ENCODE results near the gene MBTPS1.

The MBTPS1 gene

DNA sequence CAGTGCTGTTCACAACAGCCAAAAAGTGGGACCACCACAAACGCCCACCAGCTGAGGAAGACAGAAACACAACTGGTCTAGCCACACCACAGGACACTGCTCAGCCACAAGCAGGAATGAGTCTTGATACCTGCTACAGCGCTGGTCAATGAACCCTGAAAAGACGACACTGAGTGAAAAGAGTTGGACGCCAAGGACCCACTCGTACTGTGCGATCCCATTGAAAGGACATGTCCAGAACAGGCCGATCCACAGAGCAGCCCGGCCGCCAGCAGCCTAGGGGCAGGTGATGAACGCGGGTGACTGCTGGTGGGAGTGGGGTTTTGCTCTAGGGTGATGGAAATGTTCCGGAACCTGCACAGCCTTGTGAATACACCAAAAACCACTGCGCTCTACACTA lies 63.5 kb downstream of the MBTPS1 start:
- no peak for DNase-seq (ENCODE audit: low spot score)

DNA sequence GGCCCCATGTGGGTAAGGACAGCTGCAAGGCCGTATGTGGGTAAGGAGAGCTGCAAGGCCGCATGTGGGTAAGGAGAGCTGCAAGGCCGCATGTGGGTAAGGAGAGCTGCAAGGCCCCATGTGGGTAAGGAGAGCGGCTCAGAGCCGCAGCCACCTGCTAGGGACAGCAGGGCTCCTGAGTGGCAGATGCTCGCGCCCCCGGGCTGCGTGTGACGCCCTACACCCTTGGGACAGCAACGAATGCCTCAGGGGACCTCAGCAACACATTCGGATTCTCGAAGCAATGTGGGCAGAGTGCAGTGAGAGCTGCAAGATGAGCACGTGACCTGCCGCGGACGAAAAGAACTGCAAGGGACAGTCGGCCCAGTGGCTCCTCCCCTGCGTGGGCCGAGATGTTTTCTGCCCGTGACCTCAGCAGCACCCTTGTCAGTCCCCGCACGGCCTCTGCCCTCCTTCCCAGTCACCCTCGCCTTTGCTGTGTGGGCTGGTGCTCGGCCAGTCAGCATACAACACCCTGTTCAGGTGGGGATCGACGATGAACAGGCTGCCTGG lies 64.6 kb downstream of the MBTPS1 start:
- DNase-seq (ENCODE audit: low spot score), result no peak

DNA sequence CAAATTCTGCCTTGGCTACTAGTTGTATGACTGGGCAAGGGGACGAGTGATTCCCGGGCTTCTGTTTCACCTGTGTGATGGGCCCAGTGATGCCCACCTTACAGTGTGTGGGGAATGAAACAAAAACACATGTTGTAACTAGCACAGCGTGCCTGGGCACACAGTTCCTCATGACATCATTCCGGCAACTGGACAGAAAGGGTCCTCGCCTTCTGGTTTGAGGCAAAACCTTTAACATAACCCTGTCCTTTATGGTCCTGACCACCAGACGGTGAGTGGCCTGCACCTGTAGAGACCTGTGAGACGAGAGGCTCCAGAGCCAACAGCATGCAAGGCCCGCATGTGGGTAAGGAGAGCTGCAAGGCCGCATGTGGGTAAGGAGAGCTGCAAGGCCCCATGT lies 66.4 kb downstream of the MBTPS1 start:
- no peak for DNase-seq (ENCODE audit: low spot score)

DNA sequence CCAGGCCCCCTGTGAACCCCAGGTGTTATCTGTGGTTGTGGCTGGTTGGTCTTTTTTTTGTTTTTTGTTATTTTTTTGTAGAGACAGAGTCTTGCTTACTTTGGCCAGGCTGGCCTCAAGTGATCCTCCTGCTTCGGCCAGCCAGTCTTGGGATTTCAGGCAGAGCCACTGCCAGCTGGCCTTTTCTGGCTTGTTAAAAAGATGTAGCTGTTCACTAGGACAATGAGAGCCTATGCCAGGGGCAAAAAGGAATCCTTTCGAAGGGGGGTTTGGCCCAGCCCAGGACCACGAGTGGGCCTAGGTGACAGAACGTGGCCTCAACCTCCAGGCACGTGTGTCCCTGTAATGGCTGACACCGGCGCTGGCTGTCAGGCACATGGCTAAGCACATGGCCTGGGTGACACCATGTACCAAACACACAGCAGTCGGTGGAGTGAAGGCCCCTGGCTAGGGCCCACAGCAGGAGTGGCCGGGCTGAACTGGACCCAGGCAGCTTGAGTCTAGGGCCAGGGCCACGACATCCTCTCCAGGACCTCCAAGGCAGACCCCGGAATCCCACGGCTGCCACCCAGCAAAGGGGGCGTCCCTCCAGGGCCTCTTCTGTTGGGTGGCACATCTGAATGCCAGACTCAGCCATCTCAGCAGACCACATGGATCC lies 67.2 kb downstream of the MBTPS1 start:
- DNase-seq (ENCODE audit: low spot score), result no peak

DNA sequence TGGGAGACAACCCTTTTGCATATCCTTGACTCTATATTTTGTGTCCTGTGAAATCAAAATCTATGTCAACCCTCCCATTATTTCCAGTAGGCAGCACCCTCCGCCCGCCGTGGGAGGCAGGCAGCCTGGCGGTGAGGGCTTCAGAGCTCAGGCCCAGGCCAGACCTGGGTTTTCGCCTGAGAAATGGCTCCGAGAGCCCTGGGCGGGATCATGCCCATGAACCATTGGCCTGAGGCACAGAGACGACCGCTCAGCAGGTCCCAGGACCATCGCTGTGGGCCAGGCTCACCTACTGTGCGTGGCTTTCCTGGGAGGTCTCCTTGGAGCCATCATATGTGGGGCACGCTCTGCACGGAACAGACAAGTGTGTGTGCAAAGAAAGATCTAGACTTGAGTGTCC lies 67.9 kb downstream of the MBTPS1 start:
- no peak for DNase-seq (ENCODE audit: low spot score)

DNA sequence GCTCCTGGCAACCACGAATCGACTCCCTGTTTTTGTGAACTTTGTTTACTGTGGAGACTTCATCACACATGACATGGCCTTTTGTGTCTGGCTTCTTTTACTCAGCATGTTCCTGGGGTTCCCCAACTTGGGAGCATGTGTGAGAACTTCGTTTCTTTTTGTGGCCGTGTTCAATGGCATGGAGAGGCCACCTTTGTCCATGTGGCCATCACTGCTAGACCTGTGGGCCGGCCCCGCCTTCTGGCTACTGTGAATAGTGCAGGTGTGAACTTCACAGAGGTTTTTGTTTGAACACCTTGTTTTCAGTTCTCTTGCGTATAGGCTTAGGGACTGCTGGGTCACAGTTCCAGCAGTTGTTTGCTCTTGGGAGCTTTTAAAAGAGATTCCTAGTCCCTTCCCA lies 68.5 kb downstream of the MBTPS1 start:
- peak; percentile 24 for DNase-seq (ENCODE audit: low spot score)

DNA sequence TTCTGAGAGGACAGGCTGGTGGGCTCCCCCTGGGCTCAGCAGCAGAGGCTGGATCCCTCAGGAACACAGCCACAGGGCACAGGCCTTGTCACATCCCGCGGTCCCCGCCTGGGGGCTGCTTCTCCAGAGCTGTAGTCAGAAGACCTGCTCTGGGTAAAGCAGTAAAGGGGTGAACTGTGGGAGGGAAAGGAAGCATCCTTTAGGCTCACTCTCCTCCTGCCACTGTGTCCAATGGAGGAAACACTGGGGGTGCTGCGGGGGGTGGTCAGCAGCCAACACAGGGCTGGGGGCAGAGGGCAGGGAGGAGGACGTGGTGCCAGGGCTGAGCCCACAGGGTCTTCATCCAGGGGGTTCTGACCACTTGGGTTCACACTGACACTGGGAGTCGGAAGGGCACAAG lies 69.1 kb downstream of the MBTPS1 start:
- DNase-seq (ENCODE audit: low spot score), result no peak

DNA sequence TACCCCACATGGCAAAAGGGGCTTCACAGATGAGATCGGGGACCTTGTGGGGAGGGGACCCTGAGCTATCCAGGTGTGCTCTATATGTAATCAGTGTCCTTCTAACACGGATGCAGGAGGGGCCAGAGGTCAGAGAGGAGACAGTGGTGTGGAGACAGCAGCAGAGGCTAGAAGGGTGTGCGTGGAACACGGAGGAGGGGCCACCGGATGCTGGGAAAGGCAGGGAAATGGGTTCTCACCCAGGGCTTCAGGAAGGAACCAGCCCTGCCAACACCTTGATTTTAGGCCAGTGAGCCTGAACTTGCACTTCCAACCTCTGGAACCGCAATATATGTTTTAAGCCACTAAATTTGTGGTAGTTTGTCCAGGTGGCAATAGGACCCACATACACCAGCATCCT lies 69.5 kb downstream of the MBTPS1 start:
- no peak for DNase-seq (ENCODE audit: low spot score)

DNA sequence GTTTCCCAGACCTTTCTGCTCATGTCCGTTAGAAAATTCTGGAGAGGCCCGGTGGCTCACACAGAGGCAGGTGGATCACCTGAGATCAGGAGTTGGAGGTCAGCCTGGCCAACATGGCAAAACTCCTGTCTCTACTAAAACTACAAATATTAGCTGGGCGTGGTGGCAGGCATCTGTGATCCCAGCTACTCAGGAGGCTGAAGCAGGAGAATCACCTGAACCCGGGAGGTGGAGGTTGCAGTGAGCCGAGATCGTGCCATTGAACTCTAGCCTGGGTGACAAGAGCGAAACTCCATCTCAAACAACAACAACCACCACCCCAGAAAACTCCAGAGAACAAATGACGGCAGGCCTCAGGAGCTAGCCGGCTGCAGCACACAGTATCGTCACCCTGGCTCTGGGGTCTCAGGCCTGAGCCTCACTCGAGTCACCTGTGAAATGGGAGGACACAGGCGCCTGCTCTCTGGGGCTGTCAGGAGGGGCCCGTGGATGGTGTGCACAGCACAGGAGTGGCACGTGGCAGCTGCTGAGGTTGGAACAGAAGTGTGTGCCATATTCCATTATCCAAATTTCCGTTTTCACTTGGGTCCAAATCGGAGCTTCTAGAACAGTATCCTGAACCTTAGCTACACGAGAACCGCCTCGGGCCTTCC lies 70.8 kb downstream of the MBTPS1 start:
- DNase-seq (ENCODE audit: low spot score), result no peak

DNA sequence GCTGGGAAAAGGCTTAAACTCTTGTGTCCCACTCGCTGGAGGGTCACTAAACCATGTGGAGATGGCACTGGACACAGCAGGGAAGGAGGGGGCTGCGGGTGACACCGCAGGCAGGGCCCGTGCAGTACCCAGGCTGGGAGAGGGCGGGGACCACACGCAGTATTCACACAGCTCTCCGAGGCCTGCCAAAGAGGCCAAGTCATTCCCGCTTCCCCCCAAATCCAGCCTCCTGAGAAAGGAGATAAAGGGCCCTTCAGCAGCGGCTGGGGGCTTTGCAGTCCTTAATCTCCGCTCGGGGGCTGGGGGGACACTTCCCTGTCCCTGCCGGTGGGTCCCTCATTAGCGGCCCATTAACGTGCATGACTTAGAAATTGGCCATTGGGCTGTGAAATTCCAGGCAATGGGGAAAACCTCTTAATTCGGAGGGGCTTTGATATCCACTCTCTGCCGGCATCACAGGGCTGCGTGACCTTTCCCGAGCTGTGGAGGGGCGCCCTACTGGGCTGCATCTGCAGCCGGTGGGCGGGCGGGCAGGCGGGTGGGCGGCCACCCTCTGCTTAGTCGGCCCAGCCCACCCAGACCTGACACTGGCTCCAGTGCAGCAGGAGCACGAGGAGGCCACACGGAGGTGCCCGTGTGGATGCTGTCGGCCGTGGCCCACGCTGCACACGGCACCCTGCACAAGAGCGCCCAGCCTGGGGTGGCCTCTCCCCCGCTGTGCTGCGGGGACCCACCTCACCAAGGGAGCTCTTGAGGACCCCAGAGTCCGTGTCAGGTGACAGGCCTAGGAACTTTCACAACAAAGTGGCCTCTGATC lies 71.5 kb downstream of the MBTPS1 start:
- no peak for DNase-seq (ENCODE audit: low spot score)

DNA sequence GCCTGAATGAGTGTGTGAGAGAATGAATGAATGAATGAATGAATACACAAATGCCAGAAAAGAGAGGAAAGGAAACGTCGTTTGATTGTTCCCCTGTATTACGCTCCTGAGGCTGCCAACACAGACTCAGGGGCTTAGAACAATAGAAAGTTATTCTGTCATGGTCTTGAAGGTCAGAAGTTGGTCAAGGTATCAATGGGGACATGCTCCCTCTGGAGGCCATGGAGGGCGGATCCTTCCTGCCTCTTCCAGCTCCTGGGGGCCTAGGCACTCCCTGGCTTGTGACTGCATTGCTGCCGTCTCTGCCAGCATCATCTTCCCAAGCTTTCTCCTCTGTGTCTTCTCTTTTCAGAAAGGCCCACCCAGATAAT lies 72.6 kb downstream of the MBTPS1 start:
- DNase-seq (ENCODE audit: low spot score), result peak; percentile 46

DNA sequence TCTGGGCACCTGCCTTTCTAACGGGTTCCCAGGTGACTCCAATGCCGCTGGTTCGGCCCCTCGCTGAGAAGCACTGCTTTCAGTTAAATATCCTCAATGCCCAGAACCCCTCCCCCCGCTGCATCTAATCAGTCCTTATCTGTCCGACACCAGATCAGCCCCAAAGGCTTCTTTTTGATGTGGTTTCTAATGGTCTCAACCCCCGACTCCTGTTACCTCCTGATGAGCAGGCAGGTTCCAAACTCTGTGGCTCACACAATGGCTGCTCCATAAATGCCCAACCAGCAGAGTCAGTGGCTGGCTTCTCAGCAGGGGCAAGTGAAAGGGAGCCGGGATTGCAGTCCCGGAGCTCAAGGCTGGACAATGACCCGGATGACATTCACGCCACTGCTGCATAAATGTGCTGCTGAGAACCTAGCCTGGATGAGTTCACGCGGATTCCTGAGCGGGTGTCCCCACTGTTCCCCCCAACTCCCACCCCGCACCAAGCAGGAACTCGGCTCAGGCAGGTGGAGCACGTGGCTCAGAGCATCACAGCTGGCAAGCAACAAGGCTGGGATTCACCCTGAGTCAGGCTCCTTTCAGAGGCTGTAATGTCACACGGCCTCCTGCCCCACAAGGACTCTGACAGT lies 73.1 kb downstream of the MBTPS1 start:
- peak; percentile 82 for DNase-seq (ENCODE audit: low spot score)

DNA sequence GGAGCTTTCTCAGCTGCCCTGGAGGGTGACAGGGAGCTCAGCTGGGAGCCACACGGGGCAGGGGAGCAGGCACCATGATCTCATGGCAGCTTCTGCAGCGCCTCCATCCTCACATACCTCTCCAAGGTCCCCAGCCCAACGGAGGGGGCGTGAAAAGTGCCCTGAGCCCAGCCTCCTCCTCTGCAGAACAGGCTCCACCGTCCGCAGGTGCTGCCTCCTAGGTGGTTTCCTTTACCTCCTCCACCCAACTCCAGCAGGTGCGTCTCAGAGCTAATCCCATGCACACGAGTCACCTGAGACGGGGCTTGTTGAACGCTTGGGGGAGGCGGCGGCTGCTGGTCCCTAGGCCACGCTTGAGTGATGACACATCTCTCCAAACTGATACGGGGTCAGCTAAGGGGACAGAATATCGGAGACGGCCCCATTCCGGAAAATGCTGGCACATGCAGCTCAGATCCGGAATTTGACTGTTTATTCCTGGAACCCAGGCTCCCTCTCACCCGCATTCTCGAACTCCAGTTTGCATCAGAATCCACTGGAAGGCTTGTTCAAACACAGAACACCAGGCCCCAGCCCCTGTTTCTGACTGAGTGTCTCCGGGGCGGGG lies 73.8 kb downstream of the MBTPS1 start:
- DNase-seq (ENCODE audit: low spot score), result peak; percentile 58

DNA sequence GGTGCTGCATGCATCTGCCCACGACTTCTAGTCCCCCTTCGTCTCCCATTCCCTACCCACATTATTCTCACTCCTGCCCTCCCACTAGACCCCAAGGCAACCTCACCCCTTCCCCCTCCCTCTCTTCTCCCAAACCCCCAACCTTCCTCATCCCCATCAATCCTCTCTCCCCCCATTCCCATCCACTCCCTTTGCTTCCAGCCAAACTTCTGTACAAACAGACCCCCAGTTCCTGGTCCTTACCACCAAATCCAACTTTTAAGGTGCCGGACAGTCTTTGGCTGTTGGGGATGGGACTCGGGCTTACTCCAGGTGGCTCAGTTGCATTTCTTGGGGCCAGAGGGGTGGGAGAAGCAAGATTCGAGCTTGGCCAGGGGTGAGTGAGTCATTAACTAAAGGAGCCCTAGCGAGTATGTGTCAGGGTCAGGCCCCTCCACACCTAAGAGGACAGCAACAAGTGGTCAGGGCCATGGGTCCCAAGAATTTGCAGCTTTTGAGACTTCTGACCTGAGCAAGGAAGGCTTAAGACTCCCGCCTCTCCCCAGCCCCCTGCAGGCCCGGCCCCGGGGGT lies 74.3 kb downstream of the MBTPS1 start, which contains the start of gene SLC38A8:
Gene SLC38A8, minus strand, starts transcription at position 488 of the 571 bp plus-strand sequence. CDS start 638 bp downstream, outside the sequence.
- no peak for DNase-seq (ENCODE audit: low spot score)

DNA sequence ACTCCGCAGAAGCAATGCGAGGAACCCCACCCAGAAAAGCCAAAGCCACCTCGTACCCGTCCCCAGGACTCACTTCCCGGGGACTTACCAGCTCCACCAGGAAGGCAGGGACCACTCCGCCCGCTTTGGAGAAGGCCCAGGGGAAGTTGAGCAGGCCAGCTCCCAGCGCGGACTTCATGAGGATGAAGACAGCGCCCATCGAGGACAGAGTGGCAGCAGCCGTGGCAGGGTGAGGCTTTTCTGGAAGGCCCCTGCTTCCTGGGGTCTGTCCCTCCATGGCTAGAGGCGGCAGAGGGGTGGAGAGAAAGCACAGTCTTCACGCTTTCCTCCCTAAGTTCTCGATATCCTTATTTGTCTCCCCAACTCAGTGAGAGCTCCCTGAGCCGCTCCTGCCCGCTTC lies 74.9 kb downstream of the MBTPS1 start:
- no peak for DNase-seq (ENCODE audit: low spot score)

DNA sequence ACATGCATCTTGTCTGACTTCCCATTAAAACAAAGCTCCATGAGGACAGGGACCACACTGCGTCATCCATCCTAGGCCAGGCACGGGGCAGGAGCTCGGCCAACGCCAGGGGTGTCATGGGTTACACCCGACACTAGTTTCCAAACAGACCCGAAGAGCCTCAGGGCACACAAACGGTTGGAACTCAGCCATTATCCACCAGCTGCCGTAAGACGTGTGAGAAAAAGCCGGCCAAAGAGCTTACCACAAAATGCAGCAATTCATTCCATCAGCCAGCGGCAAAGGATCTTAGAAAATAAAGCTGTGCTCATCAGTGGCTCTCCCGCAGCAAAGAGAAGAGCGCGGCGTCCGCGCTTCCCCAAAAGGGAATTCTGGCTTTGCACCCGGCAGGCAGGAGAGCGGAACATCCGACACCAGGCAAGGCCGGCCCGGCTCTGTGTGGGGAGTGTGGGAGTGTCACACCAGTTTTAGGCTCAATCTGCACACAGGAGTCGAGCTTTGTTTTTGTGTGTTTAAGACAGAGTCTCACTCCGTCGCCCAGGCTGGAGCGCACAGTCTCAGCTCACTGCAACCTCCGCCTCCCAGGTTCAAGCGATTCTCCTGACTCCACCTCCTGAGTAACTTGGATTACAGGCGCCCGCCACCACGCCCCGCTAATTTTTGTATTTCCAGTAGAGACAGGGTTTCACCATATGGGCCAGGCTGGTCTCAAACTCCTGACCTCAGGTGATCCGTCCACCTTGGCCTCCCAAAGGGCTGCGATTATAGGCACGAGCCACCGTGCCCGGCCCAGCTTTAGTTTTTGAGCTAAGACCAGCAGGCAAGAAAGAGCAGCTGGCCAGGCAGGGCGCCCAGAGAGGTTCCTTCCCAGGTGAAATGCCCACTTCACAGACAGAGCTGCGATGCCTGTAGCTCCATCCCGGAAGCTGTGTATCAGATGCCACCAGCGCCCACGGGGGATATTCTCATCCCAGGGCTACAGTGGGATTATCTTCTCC lies 75.6 kb downstream of the MBTPS1 start:
- DNase-seq (ENCODE audit: low spot score), result no peak

DNA sequence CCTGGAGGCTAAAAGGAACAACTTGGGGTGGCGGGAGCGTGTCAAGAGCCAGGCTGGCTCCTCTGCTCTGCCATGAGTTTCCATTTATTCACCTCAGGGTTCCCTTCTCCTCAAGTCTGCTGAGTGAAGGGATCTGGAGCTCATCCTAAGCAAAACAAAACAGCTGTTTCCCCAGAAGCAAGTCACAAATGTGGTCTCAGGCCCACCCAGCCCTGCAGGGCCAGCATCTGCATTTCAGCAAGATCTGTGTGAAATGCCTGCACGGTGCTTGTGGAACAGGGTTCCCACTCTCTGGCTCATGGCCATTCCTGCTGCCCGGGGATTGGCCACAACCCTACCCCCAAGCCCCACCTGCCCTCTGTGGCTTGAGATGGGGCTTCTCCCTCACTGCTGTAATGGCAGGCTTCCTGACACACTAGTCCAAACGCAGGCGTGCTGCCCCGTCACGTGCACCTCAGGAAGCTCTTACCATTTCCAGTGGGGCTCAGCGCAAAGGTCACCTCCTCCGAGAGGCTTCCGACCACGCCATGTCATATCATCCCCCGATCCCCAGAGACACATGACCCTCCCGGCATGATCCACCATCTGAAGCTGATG lies 76.4 kb downstream of the MBTPS1 start:
- no peak for DNase-seq (ENCODE audit: low spot score)

DNA sequence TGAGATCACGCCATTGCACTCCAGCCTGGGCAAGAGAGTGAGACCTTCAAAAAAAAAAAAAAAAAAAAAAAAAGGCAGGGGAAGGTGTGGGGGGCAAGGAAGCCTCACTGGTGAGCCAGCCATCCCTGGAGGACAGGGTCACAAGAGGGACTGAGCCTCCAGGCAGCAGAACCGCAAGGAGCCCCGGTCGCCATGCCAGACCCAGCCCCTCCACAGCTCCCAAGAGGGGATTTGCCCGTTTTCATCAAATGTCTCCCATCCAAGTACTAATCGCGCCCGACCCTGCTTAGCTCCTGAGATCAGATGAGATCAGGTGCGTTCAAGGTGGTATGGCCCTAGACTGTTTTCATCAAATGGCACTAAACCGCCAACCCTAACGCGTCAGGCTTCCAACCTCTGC lies 77.0 kb downstream of the MBTPS1 start:
- no peak for DNase-seq (ENCODE audit: low spot score)

DNA sequence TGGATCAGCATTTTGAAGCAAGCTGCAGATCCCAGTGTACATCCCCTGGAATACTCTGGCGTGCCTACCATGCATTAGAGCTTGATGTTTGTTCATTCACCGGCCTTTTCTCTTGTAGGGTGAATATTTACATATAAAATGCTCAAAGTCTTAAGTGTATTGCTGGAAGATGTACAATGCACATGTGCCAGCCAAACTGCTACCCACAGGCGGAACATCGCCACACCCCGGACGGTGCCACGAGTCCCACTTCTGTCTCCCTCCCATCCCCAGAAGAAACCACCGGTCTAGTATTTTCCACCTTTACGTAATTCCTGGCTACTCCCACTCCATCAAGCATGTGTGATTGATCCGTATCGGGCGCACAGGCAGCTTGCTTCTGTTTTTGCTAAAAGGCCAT lies 78.3 kb downstream of the MBTPS1 start:
- DNase-seq (ENCODE audit: low spot score), result no peak

DNA sequence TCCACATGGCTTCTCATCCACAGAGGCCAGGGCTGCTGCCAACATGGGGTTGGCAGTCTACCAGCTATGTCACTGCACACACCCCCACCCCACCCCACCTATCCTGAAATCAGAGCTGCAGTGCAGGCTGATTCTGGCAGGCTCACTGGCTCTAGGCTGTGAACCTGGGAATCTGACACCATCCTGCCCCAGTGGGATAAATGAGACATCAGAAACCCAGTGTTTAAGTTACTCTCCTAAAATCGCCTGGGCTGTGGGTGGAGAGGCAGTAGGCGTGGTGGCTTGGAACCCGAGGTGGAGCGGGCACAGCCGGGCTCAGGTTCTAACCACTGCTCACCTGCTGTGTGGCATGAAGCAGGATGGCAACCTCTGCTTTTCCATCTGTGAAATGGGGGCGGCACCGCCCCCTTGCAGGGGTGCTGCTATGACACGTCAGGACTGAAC lies 79.7 kb downstream of the MBTPS1 start:
- DNase-seq (ENCODE audit: low spot score), result no peak

All from SW480 (cell line).